GM12892 (cell line): ENCODE results near the gene DNAJB6.

ENCODE experiments used
- POLR2A ChIP-seq: IDR thresholded peaks from 2 replicates; pipeline ENCODE4 v1.6.1; 2011; ENCODE audit warnings: low read depth, low read length, control low read depth
- POLR2AphosphoS5 ChIP-seq: IDR thresholded peaks from 2 replicates; pipeline ENCODE4 v1.6.1; 2011; ENCODE audit warnings: low read depth, low read length, control low read depth

DNA sequence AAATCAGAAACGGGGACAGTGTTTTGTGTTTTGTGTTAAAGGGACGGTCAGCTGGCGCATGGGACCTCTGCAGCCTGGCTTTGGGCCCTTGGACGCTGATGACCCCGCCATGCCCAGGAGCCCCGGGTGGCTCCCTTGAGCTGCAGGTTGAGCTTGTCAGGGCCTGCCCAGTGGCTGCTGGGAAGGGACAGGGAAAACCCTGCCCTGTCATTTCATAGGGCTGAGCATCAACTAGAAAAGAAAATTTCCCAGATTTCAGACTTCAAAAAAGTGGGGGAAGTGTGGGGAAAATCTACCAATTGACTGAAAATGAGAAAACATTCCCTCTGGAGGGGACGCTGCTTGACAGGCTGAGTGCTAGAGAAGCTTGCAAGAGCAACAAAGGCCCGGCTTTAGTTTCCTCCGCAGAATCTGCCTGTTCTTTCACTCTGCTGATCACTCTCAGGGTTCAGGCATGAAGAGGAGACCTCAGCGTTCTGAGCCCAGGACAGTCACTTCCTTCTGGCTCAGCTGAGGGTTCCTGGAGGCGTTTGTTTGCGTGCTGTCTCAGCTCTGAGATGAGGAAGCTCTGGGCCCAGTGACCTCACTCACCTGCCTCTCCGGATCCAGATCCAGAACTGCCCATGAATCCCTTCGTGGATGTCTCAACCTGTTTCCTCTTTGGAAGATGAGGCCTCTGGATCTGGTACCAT, 18.6 kb upstream of the DNAJB6 start:
- TF ChIP-seq POLR2AphosphoS5 = no peak
- TF ChIP-seq POLR2A = peak; percentile 58
